Neuron (in vitro differentiated cells): ENCODE results near the gene FOXD1.
A peak's percentile ranks its signal among the peaks of the same experiment; 100 is the strongest.

ENCODE experiments used
- H2AFZ ChIP-seq: one replicate; pipeline ENCODE4 v1.6.1; 2013; ENCODE audit warnings: low read depth, mild to moderate bottlenecking, inconsistent platforms, low read length, moderate library complexity
- H3K27me3 ChIP-seq: one replicate; pipeline ENCODE4 v1.6.1; 2013; ENCODE audit warnings: low read length; ENCODE audit not compliant: insufficient read depth
- H3K36me3 ChIP-seq: one replicate; pipeline ENCODE4 v1.6.1; 2013; ENCODE audit warnings: low read length; ENCODE audit not compliant: insufficient read depth
- H3K4me1 ChIP-seq: one replicate; pipeline ENCODE4 v1.6.1; 2013; ENCODE audit warnings: low read length; ENCODE audit not compliant: insufficient read depth
- H3K4me3 ChIP-seq: 2 replicates; pipeline ENCODE4 v1.5.1; 2013; ENCODE audit warnings: mild to moderate bottlenecking, low read length, moderate library complexity
- H3K9me3 ChIP-seq: one replicate; pipeline ENCODE4 v1.6.1; 2013; ENCODE audit warnings: low read length

Gene FOXD1

GRCh38 chr5:73452215-73452614 is 3.6 kb upstream of the FOXD1 start:
- Histone ChIP-seq H3K4me3 (no peak overlapping the region), H3K9me3 (peaks cover 3% of the 10 kb centered on the region), H3K36me3 (no peaks in the 10 kb centered on the region), H3K4me1 (peaks cover 5% of the 10 kb centered on the region), H3K27me3 (peaks cover 48% of the 10 kb centered on the region), H2AFZ (no peak overlapping the region)

DNA sequence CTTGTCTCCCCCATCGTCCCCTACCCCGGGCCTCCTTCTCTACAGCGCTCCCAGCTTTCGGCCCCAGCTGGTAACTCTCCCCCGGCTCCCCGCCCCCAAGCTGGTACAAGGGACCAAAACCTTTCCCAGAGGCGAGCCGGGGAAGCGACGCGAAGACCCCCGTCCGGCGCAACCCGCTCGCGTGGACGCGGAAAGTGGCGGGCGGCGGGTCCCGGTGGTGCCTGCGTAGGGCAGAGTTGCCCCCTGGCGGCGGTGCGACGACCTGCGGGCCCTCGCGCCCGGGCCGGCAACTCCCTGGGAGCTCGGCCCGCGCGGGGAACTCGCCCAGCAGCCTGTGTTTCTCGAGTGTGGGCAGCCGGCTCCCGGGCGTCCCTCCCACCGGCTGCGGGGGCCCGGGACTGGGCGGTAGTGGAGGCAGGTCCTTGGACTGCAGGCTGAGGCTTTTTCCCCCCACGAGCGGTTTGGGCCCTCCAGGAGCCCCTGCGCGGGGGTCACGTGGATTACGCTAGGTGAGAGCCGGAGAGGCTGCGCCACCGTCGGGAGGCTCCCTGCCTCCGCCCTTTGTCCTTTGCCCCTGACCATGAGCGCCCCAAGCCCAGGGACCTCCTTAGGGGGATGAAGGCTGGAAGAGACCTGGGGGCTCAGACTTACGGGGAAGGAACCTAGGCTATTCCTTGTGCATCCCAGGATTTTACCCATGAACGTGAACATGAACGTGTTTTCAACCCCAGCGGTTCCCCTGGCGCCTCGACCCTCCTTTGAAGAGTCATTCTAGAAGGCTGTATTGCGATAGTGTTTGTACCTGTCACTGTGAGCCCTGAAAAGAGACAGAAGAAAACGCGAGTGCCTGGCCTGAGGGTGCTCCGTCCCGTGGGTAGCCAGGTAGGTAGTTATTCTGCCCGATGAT is 2.9 kb upstream of the FOXD1 start:
- no peak overlapping the region for H2AFZ ChIP-seq
- H3K9me3 ChIP-seq = peaks cover 3% of the 10 kb centered on the region
- peaks cover 53% of the 10 kb centered on the region for H3K27me3 ChIP-seq
- no peak overlapping the region for H3K4me3 ChIP-seq
- peaks cover 9% of the 10 kb centered on the region for H3K4me1 ChIP-seq
- no peaks in the 10 kb centered on the region for H3K36me3 ChIP-seq

DNA sequence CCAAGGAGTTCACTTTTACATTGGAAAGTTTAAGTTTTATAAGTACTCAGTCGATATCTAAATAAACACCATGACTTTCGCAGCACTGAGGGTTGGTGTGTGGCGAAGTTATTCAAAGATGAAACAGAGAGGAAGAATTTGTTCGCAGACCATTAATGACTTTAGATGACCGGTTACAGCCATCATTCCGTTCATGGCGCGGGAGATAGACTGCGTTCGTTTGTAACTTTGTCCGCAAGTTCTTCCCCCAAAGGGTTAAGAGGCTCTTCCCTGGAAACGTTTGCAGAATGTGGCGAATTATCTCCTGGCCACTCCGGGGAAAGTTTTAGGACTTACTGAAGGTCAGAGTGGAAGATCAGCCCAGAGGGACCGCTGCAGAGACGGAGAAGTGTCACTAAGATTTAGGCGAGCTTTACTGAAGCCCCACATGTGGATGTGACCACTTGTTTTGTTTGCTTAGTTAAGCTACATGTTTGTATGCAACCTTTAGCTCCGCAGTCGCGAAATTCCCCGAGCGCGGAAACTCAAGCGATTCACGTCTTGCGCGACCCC is 2.2 kb upstream of the FOXD1 start:
- no peak overlapping the region for H3K4me3 ChIP-seq
- H3K36me3 ChIP-seq = no peaks in the 10 kb centered on the region
- H3K27me3 ChIP-seq = peaks cover 60% of the 10 kb centered on the region

GRCh38 chr5:73450137-73450536 is 1.6 kb upstream of the FOXD1 start:
- peaks cover 9% of the 10 kb centered on the region for H3K4me1 ChIP-seq
- no peak overlapping the region for H3K4me3 ChIP-seq
- H3K27me3 ChIP-seq = peaks cover 66% of the 10 kb centered on the region
- no peak overlapping the region for H2AFZ ChIP-seq
- peaks cover 3% of the 10 kb centered on the region for H3K9me3 ChIP-seq
- H3K36me3 ChIP-seq = no peaks in the 10 kb centered on the region

More for the DNA sequence above, 2.2 kb upstream of the FOXD1 start:
- Histone ChIP-seq H3K9me3 (peaks cover 3% of the 10 kb centered on the region), H3K4me1 (peaks cover 9% of the 10 kb centered on the region), H2AFZ (no peak overlapping the region)

DNA sequence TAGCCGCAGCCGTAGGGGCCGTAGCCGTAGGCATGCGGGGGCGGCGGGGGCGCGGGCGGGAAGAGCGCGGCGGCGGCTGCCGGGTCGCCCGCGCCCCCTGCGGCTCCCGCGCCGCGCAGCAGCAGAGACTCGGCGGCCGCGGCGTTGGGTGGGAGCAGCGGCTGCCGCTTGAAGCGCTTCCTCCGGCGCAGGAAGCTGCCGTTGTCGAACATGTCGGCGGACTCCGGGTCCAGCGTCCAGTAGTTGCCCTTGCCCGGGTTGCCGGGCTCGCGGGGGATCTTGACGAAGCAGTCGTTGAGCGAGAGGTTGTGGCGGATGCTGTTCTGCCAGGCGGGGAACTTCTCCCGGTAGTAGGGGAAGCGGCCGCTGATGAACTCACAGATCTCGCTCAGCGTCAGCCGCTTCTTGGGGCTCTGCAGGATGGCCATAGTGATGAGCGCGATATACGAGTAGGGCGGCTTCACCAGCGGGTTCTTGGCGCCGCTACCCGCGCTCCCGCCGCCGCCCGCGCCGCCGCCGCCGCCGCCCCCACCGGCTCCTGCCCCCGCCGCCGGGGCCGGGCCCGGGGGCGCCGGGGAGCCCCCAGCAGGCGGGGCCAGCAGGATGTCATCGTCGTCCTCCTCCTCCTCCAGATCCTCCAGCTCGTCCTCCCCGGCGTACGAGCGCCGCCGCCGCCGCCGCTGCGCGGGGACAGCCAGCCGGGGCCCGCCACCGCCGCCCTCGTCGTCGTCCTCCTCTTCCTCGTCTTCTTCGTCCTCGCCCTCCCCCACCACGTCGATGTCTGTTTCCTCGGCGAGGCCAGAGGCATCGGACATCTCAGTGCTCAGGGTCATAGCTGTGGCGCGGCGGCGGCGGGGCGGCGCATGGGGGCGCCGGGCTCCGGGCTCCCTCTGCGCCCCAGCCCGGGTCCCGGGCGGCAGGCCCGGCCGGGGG is 781 bp downstream of the FOXD1 start:
- Histone ChIP-seq H3K4me1 (peaks cover 9% of the 10 kb centered on the region), H3K4me3 (peak overlapping the region; percentile 45), H3K9me3 (peaks cover 3% of the 10 kb centered on the region), H2AFZ (peak overlapping the region; percentile 83), H3K36me3 (no peaks in the 10 kb centered on the region), H3K27me3 (peaks cover 74% of the 10 kb centered on the region)

GRCh38 chr5:73446631-73447529 is 1.7 kb downstream of the FOXD1 start:
- Histone ChIP-seq H2AFZ (no peak overlapping the region), H3K4me3 (peak overlapping the region; percentile 47), H3K27me3 (peaks cover 74% of the 10 kb centered on the region), H3K4me1 (peaks cover 9% of the 10 kb centered on the region), H3K36me3 (no peaks in the 10 kb centered on the region), H3K9me3 (peaks cover 3% of the 10 kb centered on the region)

GRCh38 chr5:73445665-73446630 is 2.6 kb downstream of the FOXD1 start:
- peak overlapping the region; percentile 47 for H3K4me3 ChIP-seq

DNA sequence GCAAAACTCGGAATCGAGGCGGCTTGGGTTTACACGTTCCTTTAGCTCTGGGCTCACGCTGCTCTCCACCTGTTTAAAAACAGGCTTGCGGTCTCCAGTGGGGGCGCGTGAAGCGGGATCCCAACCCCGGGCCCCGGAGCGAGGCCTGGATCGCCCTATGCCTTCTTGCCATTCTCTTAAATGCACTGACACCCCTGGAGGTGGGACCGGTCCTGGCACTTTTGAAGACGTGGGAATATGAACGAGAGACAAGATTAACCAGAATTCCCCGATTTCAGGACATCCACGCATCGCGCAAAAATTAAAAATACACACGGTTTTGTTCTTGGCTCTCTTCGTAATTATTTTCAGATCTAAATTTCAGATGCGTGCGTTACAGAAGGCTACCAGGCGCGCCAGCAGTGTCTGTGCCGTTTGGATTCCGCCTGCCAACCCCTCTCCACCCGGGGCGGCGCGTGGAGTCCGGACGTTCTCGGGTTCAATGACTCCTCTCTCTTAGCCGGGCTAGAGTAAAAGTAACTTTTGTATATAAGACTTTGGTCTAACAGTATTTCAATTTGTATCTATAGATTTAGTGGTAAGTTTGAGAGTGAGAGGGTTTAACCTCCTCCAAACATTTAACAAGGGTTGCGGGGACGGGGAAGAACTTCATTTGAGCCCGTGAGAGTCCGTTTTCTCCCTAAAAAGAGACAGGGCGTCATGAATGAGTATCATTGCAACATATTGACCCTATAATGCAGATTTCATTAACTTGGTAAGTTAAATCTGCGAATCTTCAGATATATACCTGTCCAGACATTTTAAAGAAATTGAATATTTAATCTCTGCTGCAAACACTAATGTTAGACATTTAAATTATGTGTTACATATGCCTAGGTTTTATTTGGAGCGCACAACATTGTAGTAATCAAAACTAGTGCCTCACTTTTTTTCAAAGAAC is 3.8 kb downstream of the FOXD1 start:
- H3K4me3 ChIP-seq = no peak overlapping the region
- peaks cover 71% of the 10 kb centered on the region for H3K27me3 ChIP-seq
- H3K9me3 ChIP-seq = peaks cover 8% of the 10 kb centered on the region

More at GRCh38 chr5:73445665-73446630, 2.6 kb downstream of the FOXD1 start:
- no peaks in the 10 kb centered on the region for H3K36me3 ChIP-seq
- H2AFZ ChIP-seq = no peak overlapping the region
- peaks cover 74% of the 10 kb centered on the region for H3K27me3 ChIP-seq
- peaks cover 9% of the 10 kb centered on the region for H3K4me1 ChIP-seq
- H3K9me3 ChIP-seq = peaks cover 3% of the 10 kb centered on the region

DNA sequence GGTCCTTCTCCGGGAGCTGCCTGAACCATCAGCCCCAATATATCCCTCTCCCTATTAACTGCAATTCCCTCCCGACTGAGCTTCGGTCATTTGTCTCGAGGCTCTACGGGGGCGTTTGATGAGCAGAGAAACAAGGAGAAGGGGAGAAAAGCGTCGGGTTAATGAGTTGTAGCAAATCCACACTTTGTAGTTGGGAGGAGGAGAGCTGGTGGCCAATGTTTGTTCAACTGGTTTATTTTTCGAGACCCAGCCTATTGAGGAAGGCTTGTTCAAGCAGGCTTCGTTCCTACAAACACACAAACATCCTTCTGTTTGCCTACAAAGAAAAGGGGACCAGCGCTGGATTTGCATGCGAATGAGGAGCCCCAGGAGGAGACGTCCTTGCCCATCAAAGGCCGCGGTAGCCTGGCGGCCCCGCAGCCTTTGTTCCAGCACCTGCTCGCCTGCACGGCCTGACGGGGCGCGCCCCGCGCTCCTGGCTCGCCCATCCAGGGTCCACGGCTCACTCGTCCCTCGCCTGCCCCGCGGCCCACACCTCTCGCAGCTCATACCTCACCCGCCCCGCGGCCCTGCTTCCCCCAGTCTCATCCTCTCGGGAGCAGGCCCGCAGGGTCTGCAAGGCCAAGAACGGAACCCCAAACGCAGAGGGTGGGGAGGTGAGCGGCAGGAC is 4.6 kb downstream of the FOXD1 start:
- no peaks in the 10 kb centered on the region for H3K36me3 ChIP-seq

More for the DNA sequence above, 3.8 kb downstream of the FOXD1 start:
- Histone ChIP-seq H2AFZ (no peak overlapping the region), H3K36me3 (no peaks in the 10 kb centered on the region), H3K4me1 (peaks cover 9% of the 10 kb centered on the region)

GRCh38 chr5:73442996-73443627 is 5.5 kb downstream of the FOXD1 start:
- Histone ChIP-seq H3K4me1 (peaks cover 6% of the 10 kb centered on the region), H2AFZ (no peak overlapping the region), H3K4me3 (no peak overlapping the region), H3K27me3 (peaks cover 81% of the 10 kb centered on the region), H3K9me3 (peaks cover 8% of the 10 kb centered on the region), H3K36me3 (no peaks in the 10 kb centered on the region)

More for the DNA sequence above, 4.6 kb downstream of the FOXD1 start:
- Histone ChIP-seq H3K4me1 (peaks cover 8% of the 10 kb centered on the region), H3K4me3 (no peak overlapping the region), H2AFZ (no peak overlapping the region), H3K27me3 (peaks cover 72% of the 10 kb centered on the region), H3K9me3 (peaks cover 8% of the 10 kb centered on the region)
